CD4-positive, alpha-beta T cell (primary cell): ENCODE results near the gene TUBGCP2. TPM values are rescaled to one million over a fixed set of nuclear protein-coding genes. Genes with fewer than 3 reads are reported as not detected.

Source experiments
- ATAC-seq: fragments of 200-7000 bp; cut with Tn5 transposase; one replicate; pipeline ENCODE4 v1.10.0; 2022; ENCODE audit warnings: mild to moderate bottlenecking; ENCODE audit not compliant: poor library complexity
- CTCF ChIA-PET: fragments of 350-600 bp; sonication (Branson Sonifier 250); formaldehyde crosslinking; loops from one replicate; lab custom pipeline; 2021; ENCODE audit warnings: antibody characterized with exemption, inconsistent platforms; lab: Charles Lee
- POLR2A ChIA-PET: fragments of 350-600 bp; sonication (Branson Sonifier 250); formaldehyde crosslinking; loops from one replicate; lab custom pipeline; 2021; ENCODE audit warnings: antibody characterized with exemption, inconsistent platforms; lab: Charles Lee
- DNase-seq, 14 experiments: peaks; one replicate each; pipeline ENCODE4 v3.0.0-alpha.2; 2013 to 2020; ENCODE audit warnings: mixed read lengths in 2 of 14
- H3K27ac ChIP-seq, 2 donors: one replicate each; pipeline versions ENCODE4 v1.5.1 to v1.7.0; 2013; ENCODE audit warnings: low read length in 2 of 2, low read depth in 1 of 2, mild to moderate bottlenecking in 1 of 2
- H3K27me3 ChIP-seq, 2 experiments: 1 replicate in 1 of 2; 2 replicates in 1 of 2; pipeline versions ENCODE4 v1.6.1 to v1.7.0; 2013; ENCODE audit warnings: low read length in 2 of 2, control low read depth in 1 of 2, mild to moderate bottlenecking in 1 of 2, moderate library complexity in 1 of 2; ENCODE audit not compliant: insufficient read depth in 2 of 2, control insufficient read depth in 1 of 2
- H3K36me3 ChIP-seq: one replicate; pipeline ENCODE4 v1.6.1; 2013; ENCODE audit warnings: low read length, control low read depth; ENCODE audit not compliant: insufficient read depth
- H3K4me1 ChIP-seq: one replicate; pipeline ENCODE4 v1.6.1; 2013; ENCODE audit warnings: low read length, control low read depth; ENCODE audit not compliant: insufficient read depth
- H3K4me3 ChIP-seq: one replicate; pipeline ENCODE4 v1.5.1; 2013; ENCODE audit warnings: mild to moderate bottlenecking, low read length, moderate library complexity
- H3K9me3 ChIP-seq, 2 experiments: 1 replicate in 1 of 2; 2 replicates in 1 of 2; pipeline versions ENCODE4 v1.6.1 to v1.7.0; 2013; ENCODE audit warnings: low read length in 2 of 2, mild to moderate bottlenecking in 2 of 2, control low read depth in 1 of 2, moderate library complexity in 1 of 2; ENCODE audit not compliant: control insufficient read depth in 1 of 2, insufficient read depth in 1 of 2
- H3K27ac Mint-ChIP-seq: one replicate; pipeline ENCODE4 v1.8.0; 2020; ENCODE audit warnings: mixed read lengths
- H3K27me3 Mint-ChIP-seq: one replicate; pipeline ENCODE4 v1.8.0; 2021; ENCODE audit warnings: mixed read lengths
- H3K36me3 Mint-ChIP-seq: one replicate; pipeline ENCODE4 v1.8.0; 2021; ENCODE audit warnings: low read depth, mixed read lengths
- H3K4me1 Mint-ChIP-seq: one replicate; pipeline ENCODE4 v1.8.0; 2021; ENCODE audit warnings: low read depth, mixed read lengths
- H3K4me3 Mint-ChIP-seq: one replicate; pipeline ENCODE4 v1.8.0; 2020; ENCODE audit warnings: mild to moderate bottlenecking, mixed read lengths
- H3K9me3 Mint-ChIP-seq: one replicate; pipeline ENCODE4 v1.8.0; 2020; ENCODE audit warnings: mixed read lengths
- CTCF ChIP-seq: fragments of 200-600 bp; IDR thresholded peaks from one replicate; pipeline ENCODE4 v1.8.0; 2022; ENCODE audit warnings: antibody characterized with exemption, mild to moderate bottlenecking
- intact Hi-C, 2 experiments: fragments of 100-400 bp; cut with DNase I in 1 of 2; cut with micrococcal nuclease in 1 of 2; formaldehyde crosslinking; loops; one replicate each; pipeline versions ENCODE4 v1.15.1 to v1.9.0; 2023 to 2025; cut with DNase I, micrococcal nuclease
- total RNA-seq, 174 experiments: library from RNA in 2 of 174; stranded (reverse) in 2 of 174; gene quantifications; one replicate each; pipeline ENCODE4 v1.2.3 and lab custom pipeline; 2021 to 2026

Gene TUBGCP2
- total RNA-seq, 2 experiments from 2014 or later: 89.3 to 94.2 TPM

GRCh38 chr10:133252223-133252552 is 56.5 kb downstream of the TUBGCP2 start:
- no peaks in the 10 kb centered on the region for H3K27me3 ChIP-seq
- ATAC-seq: no peak
- Mint-ChIP-seq H3K36me3 (no peaks in the 10 kb centered on the region), H3K4me1 (peaks cover 4% of the 10 kb centered on the region), H3K27me3 (no peaks in the 10 kb centered on the region), H3K9me3 (no peaks in the 10 kb centered on the region), H3K4me3 (no peak overlapping the region), H3K27ac (no peak overlapping the region)
- H3K4me1 ChIP-seq: peaks cover 5% of the 10 kb centered on the region
- H3K9me3 ChIP-seq: no peaks in the 10 kb centered on the region
- no peak for DNase-seq
- no peak overlapping the region for H3K4me3 ChIP-seq
- intact Hi-C loops: no loop called here
- CTCF ChIA-PET: no interaction called here
- TF ChIP-seq CTCF: no peak
- no peaks in the 10 kb centered on the region for H3K36me3 ChIP-seq
- no peak overlapping the region for H3K27ac ChIP-seq
- POLR2A ChIA-PET: no interaction called here

GRCh38 chr10:133251388-133252222 is 57.1 kb downstream of the TUBGCP2 start:
- Histone ChIP-seq H3K4me3 (no peak overlapping the region), H3K4me1 (no peaks in the 10 kb centered on the region), H3K27me3 (no peaks in the 10 kb centered on the region), H3K27ac (no peak overlapping the region), H3K9me3 (no peaks in the 10 kb centered on the region), H3K36me3 (no peaks in the 10 kb centered on the region)
- ATAC-seq (no peak), DNase-seq (no peak)
- TF ChIP-seq CTCF: no peak
- POLR2A ChIA-PET: no interaction called here
- no peaks in the 10 kb centered on the region for H3K4me1 Mint-ChIP-seq
- H3K27ac Mint-ChIP-seq: no peak overlapping the region
- CTCF ChIA-PET: no interaction called here
- H3K27me3 Mint-ChIP-seq: no peaks in the 10 kb centered on the region
- H3K36me3 Mint-ChIP-seq: no peaks in the 10 kb centered on the region
- no peak overlapping the region for H3K4me3 Mint-ChIP-seq
- intact Hi-C loops: no loop called here
- no peaks in the 10 kb centered on the region for H3K9me3 Mint-ChIP-seq

- CTCF ChIA-PET: no interaction called here
- TF ChIP-seq CTCF: no peak
- no peak for DNase-seq
- H3K9me3 ChIP-seq: no peaks in the 10 kb centered on the region
- H3K9me3 Mint-ChIP-seq: no peaks in the 10 kb centered on the region
- H3K4me1 ChIP-seq: peaks cover 4% of the 10 kb centered on the region
- ATAC-seq: no peak
- H3K4me3 ChIP-seq: no peak overlapping the region
- no peaks in the 10 kb centered on the region for H3K27me3 Mint-ChIP-seq
- H3K27ac Mint-ChIP-seq: no peak overlapping the region
- H3K4me3 Mint-ChIP-seq: no peak overlapping the region
- no peaks in the 10 kb centered on the region for H3K36me3 Mint-ChIP-seq
- H3K36me3 ChIP-seq: no peaks in the 10 kb centered on the region
- POLR2A ChIA-PET: no interaction called here
- H3K4me1 Mint-ChIP-seq: no peaks in the 10 kb centered on the region
- H3K27ac ChIP-seq: no peak overlapping the region
- intact Hi-C loops: no loop called here
- H3K27me3 ChIP-seq: no peaks in the 10 kb centered on the region
These were observed 58.5 kb downstream of the TUBGCP2 start for GRCh38 chr10:133249975-133250754.
